GM12873 (cell line): ENCODE results near the gene ARHGEF9.

ENCODE experiments used
- TF ChIP-seq, protein P1 (sequence below): IDR thresholded peaks from 2 replicates; pipeline ENCODE4 v1.5.1; 2012; ENCODE audit warnings: low read depth, mild to moderate bottlenecking, moderate library complexity, low read length, control low read depth; ENCODE audit not compliant: insufficient read depth; ENCODE audit errors: missing control alignments

Gene ARHGEF9

DNA sequence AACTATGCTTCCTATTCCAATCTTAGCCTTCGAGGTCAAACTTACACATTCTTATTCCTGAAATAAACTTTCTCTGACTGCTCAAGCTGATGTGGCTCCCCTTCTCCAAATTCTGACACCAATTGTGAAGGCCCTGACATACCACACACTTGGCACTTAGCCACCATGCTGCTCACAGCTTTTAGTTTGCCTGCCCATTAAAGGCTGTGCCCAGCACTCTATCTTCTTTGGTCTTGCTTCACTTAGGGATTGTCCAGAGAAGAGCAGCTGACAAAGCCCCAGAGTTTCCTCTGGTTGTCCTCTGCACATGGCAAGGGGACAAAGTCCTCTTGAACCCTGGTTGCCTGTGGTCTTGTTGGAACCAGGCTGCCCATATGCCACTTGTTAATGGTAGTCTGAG lies 126.1 kb downstream of the ARHGEF9 start:
- TF ChIP-seq, protein P1, sequence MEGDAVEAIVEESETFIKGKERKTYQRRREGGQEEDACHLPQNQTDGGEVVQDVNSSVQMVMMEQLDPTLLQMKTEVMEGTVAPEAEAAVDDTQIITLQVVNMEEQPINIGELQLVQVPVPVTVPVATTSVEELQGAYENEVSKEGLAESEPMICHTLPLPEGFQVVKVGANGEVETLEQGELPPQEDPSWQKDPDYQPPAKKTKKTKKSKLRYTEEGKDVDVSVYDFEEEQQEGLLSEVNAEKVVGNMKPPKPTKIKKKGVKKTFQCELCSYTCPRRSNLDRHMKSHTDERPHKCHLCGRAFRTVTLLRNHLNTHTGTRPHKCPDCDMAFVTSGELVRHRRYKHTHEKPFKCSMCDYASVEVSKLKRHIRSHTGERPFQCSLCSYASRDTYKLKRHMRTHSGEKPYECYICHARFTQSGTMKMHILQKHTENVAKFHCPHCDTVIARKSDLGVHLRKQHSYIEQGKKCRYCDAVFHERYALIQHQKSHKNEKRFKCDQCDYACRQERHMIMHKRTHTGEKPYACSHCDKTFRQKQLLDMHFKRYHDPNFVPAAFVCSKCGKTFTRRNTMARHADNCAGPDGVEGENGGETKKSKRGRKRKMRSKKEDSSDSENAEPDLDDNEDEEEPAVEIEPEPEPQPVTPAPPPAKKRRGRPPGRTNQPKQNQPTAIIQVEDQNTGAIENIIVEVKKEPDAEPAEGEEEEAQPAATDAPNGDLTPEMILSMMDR, result no peak

DNA sequence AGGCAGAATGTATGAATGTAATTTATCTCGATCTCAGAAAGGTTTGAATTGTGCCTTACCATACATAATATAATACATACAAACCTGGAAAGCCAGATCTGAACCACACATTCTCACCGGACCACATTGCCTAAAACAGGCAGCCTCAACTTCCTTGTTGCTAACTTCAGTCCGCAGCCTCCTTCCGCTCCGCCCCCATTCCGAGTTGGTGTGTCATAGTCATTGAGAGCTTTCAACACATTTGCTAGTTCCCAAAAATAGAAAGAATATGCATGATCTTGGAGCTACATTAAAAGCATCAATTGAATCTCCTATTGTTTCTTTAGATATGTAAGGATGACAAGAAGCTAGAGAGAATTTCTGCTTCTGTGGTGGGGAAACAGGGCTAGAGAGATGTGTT lies 127.2 kb downstream of the ARHGEF9 start:
- TF ChIP-seq, protein P1, result no peak

DNA sequence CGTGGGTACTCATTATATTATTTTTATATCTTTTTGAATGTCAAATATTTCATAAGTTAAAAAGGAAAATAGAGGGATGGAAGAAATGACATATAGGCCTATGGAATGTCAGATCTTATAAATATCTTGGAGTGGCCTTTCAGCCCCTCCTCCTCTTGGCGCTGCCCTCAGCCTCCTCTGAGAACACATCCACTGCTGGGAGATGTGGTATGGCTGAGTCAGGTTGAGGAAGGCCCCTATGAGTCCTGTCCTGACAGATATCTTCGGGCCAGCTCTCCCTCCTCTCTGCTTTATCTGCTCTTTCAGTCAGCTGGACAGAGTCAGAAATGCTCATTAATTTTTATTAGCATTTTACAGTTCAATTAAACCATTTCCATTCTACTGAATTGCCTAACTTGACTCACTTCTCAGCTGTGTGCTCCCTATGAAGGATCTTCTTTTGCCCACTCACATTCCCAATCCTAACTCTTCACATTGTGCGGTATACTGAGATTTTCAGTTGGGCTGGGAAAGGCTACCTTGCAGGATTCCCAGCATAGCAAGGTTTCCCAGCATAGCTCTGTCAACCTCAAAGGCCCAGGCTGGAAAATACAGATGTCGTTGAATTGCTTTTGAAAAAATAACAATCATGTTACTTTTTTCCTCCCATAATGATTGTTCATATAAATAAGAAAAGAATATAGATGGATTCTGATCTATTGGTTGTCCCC lies 128.0 kb downstream of the ARHGEF9 start:
- TF ChIP-seq, protein P1, result no peak

DNA sequence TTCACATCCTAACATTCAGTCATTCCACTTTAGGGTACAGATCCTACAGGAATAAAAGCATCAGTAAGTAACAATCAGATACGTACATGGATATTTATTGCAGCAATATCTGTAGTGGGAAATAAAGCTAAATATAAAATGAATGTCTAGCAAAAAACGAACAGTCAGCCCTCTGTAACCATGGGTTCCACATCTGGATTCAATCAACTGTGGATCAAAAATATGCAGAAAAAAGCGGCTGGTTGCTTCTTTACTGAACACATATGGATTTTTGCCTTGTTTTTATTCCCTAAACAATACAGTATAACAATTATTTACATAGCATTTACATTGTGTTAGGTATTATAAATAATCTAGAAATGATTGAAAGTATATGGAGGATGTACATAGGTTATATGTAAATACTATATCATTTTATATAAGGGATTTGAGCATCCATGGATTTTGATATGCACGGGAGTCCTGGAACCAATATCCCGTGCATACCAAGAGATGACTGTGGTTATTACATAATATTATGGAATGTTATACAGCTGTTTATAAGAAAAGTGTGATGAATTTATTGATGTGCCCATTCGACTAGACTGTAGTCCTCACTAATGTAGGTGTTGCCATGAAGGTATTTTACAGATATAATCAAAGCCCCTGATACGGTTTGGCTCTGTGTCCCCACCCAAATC lies 132.8 kb downstream of the ARHGEF9 start:
- TF ChIP-seq, protein P1, result no peak

DNA sequence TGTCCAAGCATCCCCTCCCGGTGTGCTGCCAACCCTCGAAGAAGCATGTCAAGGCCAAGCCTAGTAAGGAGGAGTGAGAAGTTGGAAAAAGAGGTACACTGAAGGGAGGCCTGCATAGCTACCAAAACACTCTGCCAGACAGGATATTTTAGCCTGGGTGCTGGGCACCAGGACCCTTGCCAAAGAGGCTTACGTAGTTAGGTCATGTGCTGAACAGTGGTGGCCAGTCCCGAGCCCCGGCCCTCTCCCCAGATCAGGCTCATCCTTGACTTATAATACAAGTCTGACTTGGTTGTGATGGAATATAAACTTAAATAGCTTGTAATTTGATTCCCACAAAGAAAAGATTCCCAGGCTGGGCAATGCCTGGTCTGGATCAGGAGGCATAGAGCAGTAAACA lies 149.3 kb downstream of the ARHGEF9 start:
- TF ChIP-seq, protein P1, result no peak

DNA sequence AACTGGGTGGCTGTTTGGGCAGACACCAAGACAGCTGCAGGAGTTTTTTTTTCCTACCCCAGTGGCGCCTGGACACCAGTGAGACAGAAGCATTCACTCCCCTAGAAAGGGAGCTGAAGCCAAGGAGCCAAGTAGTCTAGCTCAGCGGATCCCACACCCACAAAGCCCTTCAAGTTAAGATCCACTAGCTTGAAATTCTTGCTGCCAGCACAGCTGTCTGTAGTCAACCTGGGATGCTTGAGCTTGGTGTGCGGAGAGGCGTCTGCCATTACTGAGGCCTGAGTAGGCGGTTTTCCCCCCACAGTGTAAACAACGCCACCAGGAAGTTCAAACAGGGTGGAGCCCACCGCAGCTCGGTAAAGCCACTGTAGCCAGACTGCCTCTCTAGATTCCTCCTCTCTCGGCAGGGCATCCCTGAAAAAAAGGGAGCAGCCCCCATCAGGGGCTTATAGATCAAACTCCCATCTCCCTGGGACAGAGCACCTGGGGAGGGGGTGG lies 171.4 kb downstream of the ARHGEF9 start:
- TF ChIP-seq, protein P1, result no peak

DNA sequence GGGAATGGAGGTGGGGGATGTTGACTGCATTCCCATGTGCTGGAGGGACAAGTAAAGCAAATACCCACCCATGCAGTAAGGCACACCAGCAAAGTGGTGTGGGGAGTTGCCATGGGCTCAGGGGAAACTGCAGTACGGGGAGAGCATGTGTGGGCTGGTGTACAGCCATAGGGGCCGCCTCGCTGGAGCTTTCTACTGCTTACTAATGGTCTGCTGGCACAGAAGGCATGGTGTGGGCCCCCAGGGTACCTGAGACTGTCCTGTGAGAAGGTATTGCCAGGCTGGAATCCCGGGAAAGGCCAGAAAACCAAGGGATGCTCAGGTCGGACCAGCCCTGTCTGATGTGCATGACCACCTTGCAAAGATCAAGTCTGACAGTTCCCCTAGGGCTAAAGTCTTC lies 199.1 kb downstream of the ARHGEF9 start:
- TF ChIP-seq, protein P1, result no peak
